Osteocyte (in vitro differentiated cells): Measurements from ENCODE around the gene IL2. TPM values are rescaled to one million over a fixed set of nuclear protein-coding genes. Genes with fewer than 3 reads are reported as not detected.

Experiments used
- DNase-seq: peaks from one replicate; pipeline ENCODE4 v3.0.0; 2021; ENCODE audit warnings: mixed read lengths; ENCODE audit not compliant: unreplicated experiment; ENCODE audit errors: extremely low spot score
- H3K27ac Mint-ChIP-seq: one replicate; pipeline ENCODE4 v1.8.0; 2021; ENCODE audit warnings: mild to moderate bottlenecking, mixed read lengths; ENCODE audit not compliant: unreplicated experiment
- H3K27me3 Mint-ChIP-seq: one replicate; pipeline ENCODE4 v1.8.0; 2021; ENCODE audit warnings: mixed read lengths; ENCODE audit not compliant: unreplicated experiment
- H3K36me3 Mint-ChIP-seq: one replicate; pipeline ENCODE4 v1.8.0; 2021; ENCODE audit warnings: mixed read lengths; ENCODE audit not compliant: unreplicated experiment
- H3K4me1 Mint-ChIP-seq: one replicate; pipeline ENCODE4 v1.8.0; 2021; ENCODE audit warnings: mixed read lengths; ENCODE audit not compliant: unreplicated experiment
- H3K4me3 Mint-ChIP-seq: one replicate; pipeline ENCODE4 v1.8.0; 2021; ENCODE audit warnings: mild to moderate bottlenecking, moderate library complexity, mixed read lengths; ENCODE audit not compliant: unreplicated experiment
- H3K9me3 Mint-ChIP-seq: one replicate; pipeline ENCODE4 v1.8.0; 2021; ENCODE audit warnings: mixed read lengths; ENCODE audit not compliant: unreplicated experiment
- CTCF ChIP-seq: fragments of 200-600 bp; sonication (generic); IDR thresholded peaks from 2 replicates; pipeline ENCODE4 v1.5.0; 2021; ENCODE audit warnings: antibody characterized with exemption, mild to moderate bottlenecking, moderate library complexity
- total RNA-seq: library from RNA; stranded (reverse); gene quantifications from 2 replicates; pipeline ENCODE4 v1.2.1, GENCODE V29; 2021

Gene IL2
- total RNA-seq, 1 donor from 2014 or later = not detected

- Mint-ChIP-seq H3K27me3 (peaks cover 20% of the 10 kb centered on the region), H3K27ac (no peak overlapping the region), H3K36me3 (no peaks in the 10 kb centered on the region), H3K9me3 (no peaks in the 10 kb centered on the region), H3K4me1 (no peaks in the 10 kb centered on the region), H3K4me3 (no peak overlapping the region)
- no peak for TF ChIP-seq CTCF
- no peak for DNase-seq
Measured at GRCh38 chr4:122475233-122475632, 18.7 kb upstream of the IL2 start.

GRCh38 chr4:122469457-122469856 is 12.9 kb upstream of the IL2 start:
- TF ChIP-seq CTCF = no peak
- no peak for DNase-seq
- Mint-ChIP-seq H3K4me3 (no peak overlapping the region), H3K27me3 (peaks cover 10% of the 10 kb centered on the region), H3K4me1 (no peaks in the 10 kb centered on the region), H3K9me3 (peaks cover 8% of the 10 kb centered on the region), H3K27ac (no peak overlapping the region), H3K36me3 (no peaks in the 10 kb centered on the region)

- no peak for TF ChIP-seq CTCF
- H3K4me3 Mint-ChIP-seq = no peak overlapping the region
- DNase-seq = no peak
- peaks cover 19% of the 10 kb centered on the region for H3K27me3 Mint-ChIP-seq
- no peaks in the 10 kb centered on the region for H3K4me1 Mint-ChIP-seq
- H3K36me3 Mint-ChIP-seq = no peaks in the 10 kb centered on the region
- no peaks in the 10 kb centered on the region for H3K9me3 Mint-ChIP-seq
- no peak overlapping the region for H3K27ac Mint-ChIP-seq
Measured at GRCh38 chr4:122458625-122459024, 2.1 kb upstream of the IL2 start.

GRCh38 chr4:122453384-122453995 is 3.0 kb downstream of the IL2 start:
- no peak overlapping the region for H3K4me3 Mint-ChIP-seq
- no peak for TF ChIP-seq CTCF
- no peak overlapping the region for H3K27ac Mint-ChIP-seq
- no peaks in the 10 kb centered on the region for H3K9me3 Mint-ChIP-seq
- H3K27me3 Mint-ChIP-seq = peaks cover 56% of the 10 kb centered on the region
- DNase-seq = no peak
- no peaks in the 10 kb centered on the region for H3K4me1 Mint-ChIP-seq
- H3K36me3 Mint-ChIP-seq = no peaks in the 10 kb centered on the region

GRCh38 chr4:122450847-122451246 is 5.7 kb downstream of the IL2 start:
- Mint-ChIP-seq H3K4me3 (no peak overlapping the region), H3K27me3 (peaks cover 54% of the 10 kb centered on the region), H3K4me1 (no peaks in the 10 kb centered on the region), H3K9me3 (no peaks in the 10 kb centered on the region), H3K27ac (no peak overlapping the region), H3K36me3 (no peaks in the 10 kb centered on the region)
- TF ChIP-seq CTCF = peak; percentile 35
- no peak for DNase-seq
